ENCODE results near the gene FCMR.

FCMR gene

GRCh38 chr1:206904423-206905142, 17.2 kb downstream of the FCMR start:
- H3K36me3 ChIP-seq (ENCODE audit: low read depth): no peaks in the 10 kb centered on the region
- no peaks in the 10 kb centered on the region for H3K9me3 ChIP-seq (ENCODE audit: severe bottlenecking)
- H3K27me3 ChIP-seq (ENCODE audit: insufficient read depth, poor library complexity, severe bottlenecking): no peaks in the 10 kb centered on the region
- H3K4me1 ChIP-seq (ENCODE audit: insufficient read depth, poor library complexity, severe bottlenecking): peaks cover 20% of the 10 kb centered on the region
- H3K27ac ChIP-seq (ENCODE audit: poor library complexity, severe bottlenecking): peak overlapping the region; percentile 74
- no peak overlapping the region for H3K4me3 ChIP-seq (ENCODE audit: severe bottlenecking)
- ATAC-seq (ENCODE audit: low read depth): no peak
- no peak for TF ChIP-seq CTCF (IDR thresholded peaks at IDR 0.05; ENCODE audit: poor library complexity, severe bottlenecking)
- no peak for DNase-seq (ENCODE audit: low spot score)

- ATAC-seq (ENCODE audit: low read depth): no peak
- H3K4me1 ChIP-seq (ENCODE audit: insufficient read depth, poor library complexity, severe bottlenecking): peaks cover 21% of the 10 kb centered on the region
- no peak for DNase-seq (ENCODE audit: low spot score)
- H3K27me3 ChIP-seq (ENCODE audit: insufficient read depth, poor library complexity, severe bottlenecking): no peaks in the 10 kb centered on the region
- H3K27ac ChIP-seq (ENCODE audit: poor library complexity, severe bottlenecking): peak overlapping the region; percentile 74
- no peaks in the 10 kb centered on the region for H3K36me3 ChIP-seq (ENCODE audit: low read depth)
- no peaks in the 10 kb centered on the region for H3K9me3 ChIP-seq (ENCODE audit: severe bottlenecking)
- TF ChIP-seq CTCF (IDR thresholded peaks at IDR 0.05; ENCODE audit: poor library complexity, severe bottlenecking): no peak
- no peak overlapping the region for H3K4me3 ChIP-seq (ENCODE audit: severe bottlenecking)
These were observed 18.1 kb downstream of the FCMR start for GRCh38 chr1:206903687-206904086.

- TF ChIP-seq CTCF (IDR thresholded peaks at IDR 0.05; ENCODE audit: poor library complexity, severe bottlenecking): no peak
- H3K27me3 ChIP-seq (ENCODE audit: insufficient read depth, poor library complexity, severe bottlenecking): no peaks in the 10 kb centered on the region
- DNase-seq (ENCODE audit: low spot score) (no peak), ATAC-seq (ENCODE audit: low read depth) (no peak)
- peaks cover 24% of the 10 kb centered on the region for H3K4me1 ChIP-seq (ENCODE audit: insufficient read depth, poor library complexity, severe bottlenecking)
- no peaks in the 10 kb centered on the region for H3K9me3 ChIP-seq (ENCODE audit: severe bottlenecking)
- H3K4me3 ChIP-seq (ENCODE audit: severe bottlenecking): no peak overlapping the region
- no peak overlapping the region for H3K27ac ChIP-seq (ENCODE audit: poor library complexity, severe bottlenecking)
- H3K36me3 ChIP-seq (ENCODE audit: low read depth): no peaks in the 10 kb centered on the region
These were observed 19.0 kb downstream of the FCMR start for GRCh38 chr1:206902702-206903101.

GRCh38 chr1:206901944-206902343, 19.8 kb downstream of the FCMR start:
- no peaks in the 10 kb centered on the region for H3K36me3 ChIP-seq (ENCODE audit: low read depth)
- no peaks in the 10 kb centered on the region for H3K27me3 ChIP-seq (ENCODE audit: insufficient read depth, poor library complexity, severe bottlenecking)
- H3K4me1 ChIP-seq (ENCODE audit: insufficient read depth, poor library complexity, severe bottlenecking): peaks cover 32% of the 10 kb centered on the region
- H3K27ac ChIP-seq (ENCODE audit: poor library complexity, severe bottlenecking): no peak overlapping the region
- no peak for ATAC-seq (ENCODE audit: low read depth)
- no peaks in the 10 kb centered on the region for H3K9me3 ChIP-seq (ENCODE audit: severe bottlenecking)
- H3K4me3 ChIP-seq (ENCODE audit: severe bottlenecking): no peak overlapping the region
- TF ChIP-seq CTCF (IDR thresholded peaks at IDR 0.05; ENCODE audit: poor library complexity, severe bottlenecking): no peak
- DNase-seq (ENCODE audit: low spot score): no peak

GRCh38 chr1:206900149-206900548, 21.6 kb downstream of the FCMR start:
- no peaks in the 10 kb centered on the region for H3K9me3 ChIP-seq (ENCODE audit: severe bottlenecking)
- no peak overlapping the region for H3K27ac ChIP-seq (ENCODE audit: poor library complexity, severe bottlenecking)
- H3K36me3 ChIP-seq (ENCODE audit: low read depth): no peaks in the 10 kb centered on the region
- DNase-seq (ENCODE audit: low spot score): no peak
- H3K27me3 ChIP-seq (ENCODE audit: insufficient read depth, poor library complexity, severe bottlenecking): no peaks in the 10 kb centered on the region
- no peak for ATAC-seq (ENCODE audit: low read depth)
- H3K4me3 ChIP-seq (ENCODE audit: severe bottlenecking): no peak overlapping the region
- peaks cover 41% of the 10 kb centered on the region for H3K4me1 ChIP-seq (ENCODE audit: insufficient read depth, poor library complexity, severe bottlenecking)
- no peak for TF ChIP-seq CTCF (IDR thresholded peaks at IDR 0.05; ENCODE audit: poor library complexity, severe bottlenecking)

Data from RWPE2 (cell line).